ENCODE data around the gene PLCB4.
A peak's percentile ranks its signal among the peaks of the same experiment; 100 is the strongest.

Gene PLCB4

GRCh38 chr20:9334866-9335265 is 266.0 kb downstream of the PLCB4 start:
- no peak for DNase-seq

- no peak for DNase-seq
Measured at GRCh38 chr20:9338101-9338500, 269.2 kb downstream of the PLCB4 start.

GRCh38 chr20:9339708-9340107 is 270.8 kb downstream of the PLCB4 start:
- DNase-seq = no peak

GRCh38 chr20:9342651-9343050 is 273.8 kb downstream of the PLCB4 start:
- DNase-seq = no peak

GRCh38 chr20:9344083-9344920 is 275.4 kb downstream of the PLCB4 start:
- DNase-seq = no peak

- DNase-seq = no peak
Measured at GRCh38 chr20:9348316-9348715, 279.4 kb downstream of the PLCB4 start.

- DNase-seq = no peak
Measured at GRCh38 chr20:9348747-9349146, 279.9 kb downstream of the PLCB4 start.

GRCh38 chr20:9349249-9349648 is 280.4 kb downstream of the PLCB4 start:
- no peak for DNase-seq

GRCh38 chr20:9352739-9353138 is 283.9 kb downstream of the PLCB4 start:
- DNase-seq = no peak

GRCh38 chr20:9353180-9353915 is 284.5 kb downstream of the PLCB4 start:
- DNase-seq = no peak

- no peak for DNase-seq
Measured at GRCh38 chr20:9353916-9354276, 285.0 kb downstream of the PLCB4 start.

GRCh38 chr20:9354579-9354978 is 285.7 kb downstream of the PLCB4 start:
- no peak for DNase-seq

GRCh38 chr20:9358001-9358400 is 289.1 kb downstream of the PLCB4 start:
- no peak for DNase-seq

GRCh38 chr20:9359561-9360308 is 290.8 kb downstream of the PLCB4 start:
- DNase-seq = peak; percentile 2

- no peak for DNase-seq
Measured at GRCh38 chr20:9360431-9360830, 291.5 kb downstream of the PLCB4 start.

- no peak for DNase-seq
Measured at GRCh38 chr20:9363673-9364072, 294.8 kb downstream of the PLCB4 start.

GRCh38 chr20:9367328-9367727 is 298.4 kb downstream of the PLCB4 start:
- no peak for DNase-seq

GRCh38 chr20:9367746-9368145 is 298.9 kb downstream of the PLCB4 start:
- DNase-seq = no peak

GRCh38 chr20:9368893-9369292 is 300.0 kb downstream of the PLCB4 start:
- no peak for DNase-seq

GRCh38 chr20:9369557-9369956 is 300.7 kb downstream of the PLCB4 start:
- no peak for DNase-seq

GRCh38 chr20:9374072-9374471 is 305.2 kb downstream of the PLCB4 start:
- no peak for DNase-seq

GRCh38 chr20:9374480-9374879 is 305.6 kb downstream of the PLCB4 start:
- DNase-seq = no peak

GRCh38 chr20:9375221-9375681 is 306.4 kb downstream of the PLCB4 start:
- no peak for DNase-seq

- DNase-seq = no peak
Measured at GRCh38 chr20:9377007-9377406, 308.1 kb downstream of the PLCB4 start.
